OCI-LY1 (cell line): ENCODE measurements around the gene TNFRSF1A.

Source experiments
- H2AFZ ChIP-seq: fragments of 200-600 bp; sonication (generic), shearing (Covaris generic); 2 replicates; pipeline ENCODE4 v1.6.0; 2014; ENCODE audit warnings: antibody characterized with exemption, mild to moderate bottlenecking, low read length
- H3F3A ChIP-seq: fragments of 200-600 bp; sonication (generic), shearing (Covaris generic); 2 replicates; pipeline ENCODE4 v1.6.0; 2014; ENCODE audit warnings: mild to moderate bottlenecking, antibody characterized with exemption, low read length, moderate library complexity; ENCODE audit not compliant: insufficient read depth
- H3K27ac ChIP-seq: fragments of 200-600 bp; sonication (generic); 2 replicates; pipeline ENCODE4 v1.5.1; 2014; ENCODE audit warnings: low read length, mixed run types, mild to moderate bottlenecking, low read depth; ENCODE audit not compliant: poor library complexity, severe bottlenecking
- H3K27me3 ChIP-seq: fragments of 200-600 bp; sonication (generic); 2 replicates; pipeline ENCODE4 v1.6.0; 2014; ENCODE audit warnings: antibody characterized with exemption, mild to moderate bottlenecking, low read length, moderate library complexity; ENCODE audit not compliant: insufficient read depth
- H3K36me3 ChIP-seq: fragments of 200-600 bp; sonication (generic); 2 replicates; pipeline ENCODE4 v1.6.1; 2014; ENCODE audit warnings: mild to moderate bottlenecking, antibody characterized with exemption, low read length, moderate library complexity, mixed read lengths; ENCODE audit not compliant: insufficient read depth
- H3K4me1 ChIP-seq: fragments of 200-600 bp; sonication (generic); 2 replicates; pipeline ENCODE4 v1.5.1; 2014; ENCODE audit warnings: mild to moderate bottlenecking, low read length, moderate library complexity; ENCODE audit not compliant: insufficient read depth, severe bottlenecking
- H3K4me2 ChIP-seq: fragments of 200-600 bp; sonication (generic), shearing (Covaris generic); 2 replicates; pipeline ENCODE4 v1.6.1; 2014; ENCODE audit warnings: low read length
- H3K4me3 ChIP-seq: fragments of 200-600 bp; sonication (generic); 2 replicates; pipeline ENCODE4 v1.5.1; 2014; ENCODE audit warnings: low read length, low read depth, mild to moderate bottlenecking, mixed read lengths; ENCODE audit not compliant: poor library complexity, severe bottlenecking
- H3K79me2 ChIP-seq: fragments of 200-600 bp; shearing (Covaris generic); 2 replicates; pipeline ENCODE4 v1.6.1; 2016; ENCODE audit warnings: mixed run types, low read length, mixed read lengths; ENCODE audit not compliant: insufficient read depth
- H3K9ac ChIP-seq: fragments of 200-600 bp; sonication (generic), shearing (Covaris generic); 2 replicates; pipeline ENCODE4 v1.6.1; 2014; ENCODE audit warnings: mild to moderate bottlenecking, low read length, mixed read lengths
- H3K9me2 ChIP-seq: fragments of 200-600 bp; sonication (generic), shearing (Covaris generic); 2 replicates; pipeline ENCODE4 v1.6.1; 2014; ENCODE audit warnings: low read depth, mild to moderate bottlenecking, low read length, mixed read lengths
- H3K9me3 ChIP-seq: fragments of 200-600 bp; shearing (Covaris generic); 2 replicates; pipeline ENCODE4 v1.6.1; 2014; ENCODE audit warnings: low read length, mixed read lengths
- H4K20me1 ChIP-seq: fragments of 200-600 bp; sonication (generic), shearing (Covaris generic); 2 replicates; pipeline ENCODE4 v1.6.0; 2016; ENCODE audit warnings: mild to moderate bottlenecking, low read length; ENCODE audit not compliant: insufficient read depth
- CTCF ChIP-seq: fragments of 200-600 bp; sonication (generic), shearing (Covaris generic); IDR thresholded peaks from 2 replicates; pipeline ENCODE4 v1.5.1; 2017; ENCODE audit warnings: mild to moderate bottlenecking, antibody characterized with exemption, low read length, moderate library complexity, mixed read lengths
- EZH2 ChIP-seq: fragments of 200-600 bp; sonication (generic), shearing (Covaris generic); IDR thresholded peaks from 2 replicates; pipeline ENCODE4 v1.8.0; 2017; ENCODE audit warnings: borderline replicate concordance, mixed run types, mild to moderate bottlenecking, antibody characterized with exemption, low read length, moderate library complexity, mixed read lengths

The TNFRSF1A gene

GRCh38 chr12:6334940-6335450 is 6.9 kb downstream of the TNFRSF1A start:
- Histone ChIP-seq H3F3A (no peaks in the 10 kb centered on the region), H3K4me2 (peak overlapping the region; percentile 36; the same call in 1 of the 2 replicates), H3K9me2 (no peaks in the 10 kb centered on the region), H3K79me2 (no peaks in the 10 kb centered on the region), H3K4me1 (peaks cover 38% of the 10 kb centered on the region), H3K27me3 (0 out of 2 replicates have a peak, but pooled peaks cover 3% of the 10 kb centered on the region), H2AFZ (no peak overlapping the region), H3K27ac (no peak overlapping the region), H4K20me1 (no peaks in the 10 kb centered on the region), H3K36me3 (no peaks in the 10 kb centered on the region), H3K4me3 (no peak overlapping the region), H3K9me3 (no peaks in the 10 kb centered on the region), H3K9ac (no peak overlapping the region; the same call in 1 of the 2 replicates)
- TF ChIP-seq EZH2, result no peak
- no peak for TF ChIP-seq CTCF

- H3K4me2 ChIP-seq, result no peak overlapping the region
- H3K4me1 ChIP-seq, result peaks cover 38% of the 10 kb centered on the region
- TF ChIP-seq CTCF, result no peak
- TF ChIP-seq EZH2, result no peak
Observed at GRCh38 chr12:6334359-6334758, 7.5 kb downstream of the TNFRSF1A start.

GRCh38 chr12:6333566-6333965 is 8.3 kb downstream of the TNFRSF1A start:
- H4K20me1 ChIP-seq, result no peaks in the 10 kb centered on the region
- H3K9me3 ChIP-seq, result no peaks in the 10 kb centered on the region
- peaks cover 38% of the 10 kb centered on the region for H3K4me1 ChIP-seq
- H3F3A ChIP-seq, result no peaks in the 10 kb centered on the region
- no peak overlapping the region for H3K9ac ChIP-seq
- H3K36me3 ChIP-seq, result no peaks in the 10 kb centered on the region
- no peak overlapping the region for H3K4me3 ChIP-seq
- H3K27me3 ChIP-seq, result 0 out of 2 replicates have a peak, but pooled peaks cover 3% of the 10 kb centered on the region
- H3K27ac ChIP-seq, result no peak overlapping the region
- TF ChIP-seq CTCF (no peak), EZH2 (no peak)
- H3K9me2 ChIP-seq, result no peaks in the 10 kb centered on the region
- no peak overlapping the region for H3K4me2 ChIP-seq
- H3K79me2 ChIP-seq, result no peaks in the 10 kb centered on the region
- H2AFZ ChIP-seq, result no peak overlapping the region

More at GRCh38 chr12:6334359-6334758, 7.5 kb downstream of the TNFRSF1A start:
- Histone ChIP-seq H3K9me2 (no peaks in the 10 kb centered on the region), H3K27me3 (0 out of 2 replicates have a peak, but pooled peaks cover 3% of the 10 kb centered on the region), H3K9me3 (no peaks in the 10 kb centered on the region), H3K36me3 (no peaks in the 10 kb centered on the region), H3F3A (no peaks in the 10 kb centered on the region), H3K79me2 (no peaks in the 10 kb centered on the region), H2AFZ (no peak overlapping the region), H3K4me3 (no peak overlapping the region), H3K27ac (no peak overlapping the region), H4K20me1 (no peaks in the 10 kb centered on the region), H3K9ac (no peak overlapping the region)
